Gastroesophageal sphincter (tissue), 2 donors: ENCODE results near the gene APPL2.

Source experiments
- POLR2A ChIP-seq, 2 donors: fragments of 450-650 bp; IDR thresholded peaks; one replicate each; pipeline ENCODE4 v1.6.1; 2017; ENCODE audit warnings: antibody characterized with exemption in 2 of 2, mild to moderate bottlenecking in 2 of 2, moderate library complexity in 1 of 2
- POLR2AphosphoS5 ChIP-seq: sonication (generic); formaldehyde crosslinking; IDR thresholded peaks from one replicate; pipeline ENCODE4 v1.6.1; 2017; ENCODE audit warnings: antibody characterized with exemption

- TF ChIP-seq POLR2A (IDR thresholded peaks at IDR 0.05) (no peak), POLR2AphosphoS5 (no peak)
These were observed 35.4 kb upstream of the APPL2 start for GRCh38 chr12:105271364-105271763.
